Body of pancreas (tissue), 4 donors: ENCODE results near the gene SNRNP40. TPM values are rescaled to one million over a fixed set of nuclear protein-coding genes. Genes with fewer than 3 reads are reported as not detected.
A peak's percentile ranks its signal among the peaks of the same experiment; 100 is the strongest.

Experiments
- ATAC-seq: fragments of 150-250 bp; one replicate; pipeline ENCODE4 v1.9.1; 2016
- DNase-seq, 4 donors: peaks; one replicate each; pipeline ENCODE4 v3.0.0-alpha.2; 2019
- H3K27ac ChIP-seq, 4 donors: fragments of 200-600 bp; sonication (generic); 1 replicate in 3 of 4; 2 replicates in 1 of 4; pipeline versions ENCODE4 v1.5.1 to v1.6.1; 2016 to 2019; ENCODE audit warnings: mild to moderate bottlenecking in 1 of 4, mixed read lengths in 1 of 4, moderate library complexity in 1 of 4
- H3K27me3 ChIP-seq, 2 donors: fragments of 200-600 bp; sonication (generic); one replicate each; pipeline ENCODE4 v1.6.0; 2016; ENCODE audit warnings: mild to moderate bottlenecking in 1 of 2
- H3K36me3 ChIP-seq, 2 donors: fragments of 200-600 bp; sonication (generic); replicated peaks in 1 of 2; 2 replicates each; pipeline ENCODE4 v1.5.1; 2016; ENCODE audit warnings: low read depth in 2 of 2; ENCODE audit not compliant: insufficient read depth in 1 of 2
- H3K4me1 ChIP-seq: fragments of 200-600 bp; sonication (generic); one replicate; pipeline ENCODE4 v1.6.0; 2016
- H3K4me3 ChIP-seq, 2 donors: fragments of 200-600 bp; sonication (generic); 1 replicate in 1 of 2; 2 replicates in 1 of 2; pipeline ENCODE4 v1.5.1; 2016 to 2019
- H3K9me3 ChIP-seq, 3 donors: fragments of 200-600 bp; sonication (generic); 1 replicate in 2 of 3; 2 replicates in 1 of 3; pipeline ENCODE4 v1.5.1; 2016
- POLR2A ChIP-seq, 3 donors: fragments of 450-650 bp; IDR thresholded peaks; one replicate each; pipeline ENCODE4 v1.6.1; 2016; ENCODE audit warnings: antibody characterized with exemption in 3 of 3, mild to moderate bottlenecking in 2 of 3
- WGBS, 2 donors: methylation state at CpG; one replicate each; pipeline ENCODE4 v1.1.5; 2017; 5-methylcytosine and 5-hydroxymethylcytosine counted together
- intact Hi-C: fragments of 100-400 bp; cut with DNase I; formaldehyde crosslinking; loops from one replicate; pipeline ENCODE4 v1.15.1; 2023
- total RNA-seq, 2 donors: library from RNA; depleted of rRNA; stranded (reverse); fragments of >200 nt; gene quantifications; one replicate each; pipeline ENCODE4 v1.1.0, GENCODE V29; 2016
- TF ChIP-seq, protein P1 (sequence below), 7 experiments: fragments of 450-650 bp in 4 of 7; fragments of 200-600 bp in 3 of 7; sonication (generic) in 3 of 7; IDR thresholded peaks; one replicate each; pipeline ENCODE4 v1.5.1; 2016 to 2019; ENCODE audit warnings: antibody characterized with exemption in 7 of 7

SNRNP40 gene
- total RNA-seq, result 10 to 100 TPM; 12.7 to 28.7 TPM

DNA sequence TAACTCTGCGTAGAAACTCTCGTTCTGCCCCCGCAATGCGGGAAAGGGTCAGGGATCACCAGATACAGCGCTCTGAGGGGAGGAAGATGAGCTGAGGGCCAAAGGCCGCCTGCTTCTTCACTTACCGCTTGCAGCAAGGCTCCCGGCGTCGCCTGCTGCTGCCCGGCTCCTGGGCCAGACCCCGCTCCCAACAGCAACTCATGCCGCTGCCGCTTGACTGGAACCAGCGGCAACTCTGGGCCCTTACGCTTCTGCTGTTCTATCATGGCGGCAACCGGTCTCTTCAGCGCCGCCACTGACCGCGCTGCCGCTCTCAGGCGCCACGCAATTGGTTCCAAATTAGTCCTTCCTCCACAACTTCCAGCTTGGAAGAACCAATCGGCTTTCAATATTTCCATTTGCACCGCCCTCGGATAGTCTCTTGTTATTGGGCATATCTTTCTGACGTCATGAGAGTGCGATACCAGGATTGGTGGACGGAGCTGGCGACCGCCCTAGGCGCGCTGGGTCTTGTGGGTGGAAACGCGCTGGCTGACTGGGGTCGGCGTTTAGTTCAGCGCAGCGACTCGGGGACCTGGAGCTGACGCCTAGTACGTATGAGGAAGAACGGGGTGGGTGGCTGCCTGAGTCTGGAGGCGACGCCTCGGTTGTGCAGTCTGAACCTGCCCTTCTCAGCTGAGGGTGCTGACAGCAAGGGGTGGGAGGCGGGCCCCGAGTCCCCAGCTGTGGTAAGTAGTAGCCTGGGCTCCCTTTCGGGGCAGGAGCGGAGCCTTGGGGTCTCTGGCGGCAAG lies at the start of gene SNRNP40, which contains the start of gene ZCCHC17:
SNRNP40 (minus strand) TSS at position 303 of the 791 bp plus-strand sequence; CDS start at position 266, 37 bp downstream.
ZCCHC17 (plus strand) TSS at position 547 of the 791 bp plus-strand sequence. CDS start 13,067 bp downstream, outside the sequence.
- H3K4me1 ChIP-seq, result peaks cover 25% of the 10 kb centered on the region
- TF ChIP-seq, protein P1, sequence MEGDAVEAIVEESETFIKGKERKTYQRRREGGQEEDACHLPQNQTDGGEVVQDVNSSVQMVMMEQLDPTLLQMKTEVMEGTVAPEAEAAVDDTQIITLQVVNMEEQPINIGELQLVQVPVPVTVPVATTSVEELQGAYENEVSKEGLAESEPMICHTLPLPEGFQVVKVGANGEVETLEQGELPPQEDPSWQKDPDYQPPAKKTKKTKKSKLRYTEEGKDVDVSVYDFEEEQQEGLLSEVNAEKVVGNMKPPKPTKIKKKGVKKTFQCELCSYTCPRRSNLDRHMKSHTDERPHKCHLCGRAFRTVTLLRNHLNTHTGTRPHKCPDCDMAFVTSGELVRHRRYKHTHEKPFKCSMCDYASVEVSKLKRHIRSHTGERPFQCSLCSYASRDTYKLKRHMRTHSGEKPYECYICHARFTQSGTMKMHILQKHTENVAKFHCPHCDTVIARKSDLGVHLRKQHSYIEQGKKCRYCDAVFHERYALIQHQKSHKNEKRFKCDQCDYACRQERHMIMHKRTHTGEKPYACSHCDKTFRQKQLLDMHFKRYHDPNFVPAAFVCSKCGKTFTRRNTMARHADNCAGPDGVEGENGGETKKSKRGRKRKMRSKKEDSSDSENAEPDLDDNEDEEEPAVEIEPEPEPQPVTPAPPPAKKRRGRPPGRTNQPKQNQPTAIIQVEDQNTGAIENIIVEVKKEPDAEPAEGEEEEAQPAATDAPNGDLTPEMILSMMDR (IDR thresholded peaks at IDR 0.05), result peak in 5 of 7 experiments; percentile 3 to 26 (median 10)
- TF ChIP-seq POLR2A (IDR thresholded peaks at IDR 0.05), result peak; percentile 66 to 91 (median 89)
- H3K27me3 ChIP-seq, result no peaks in the 10 kb centered on the region
- intact Hi-C loops, result no loop called here
- H3K27ac ChIP-seq, result peak within 1 kb of the TSS; percentile 72 to 87 (median 84)
- 0 to 1% methylated on average over 17 to 53 of the region's 53 CpGs for WGBS, 2 donors
- DNase-seq (peak; percentile 93 to 99 (median 95)), ATAC-seq (peak; percentile 100)
- peaks cover 0 to 5% of the 10 kb centered on the region in 2 donors for H3K36me3 ChIP-seq
- no peaks in the 10 kb centered on the region for H3K9me3 ChIP-seq
- peak within 1 kb of the TSS; percentile 89 for H3K4me3 ChIP-seq

DNA sequence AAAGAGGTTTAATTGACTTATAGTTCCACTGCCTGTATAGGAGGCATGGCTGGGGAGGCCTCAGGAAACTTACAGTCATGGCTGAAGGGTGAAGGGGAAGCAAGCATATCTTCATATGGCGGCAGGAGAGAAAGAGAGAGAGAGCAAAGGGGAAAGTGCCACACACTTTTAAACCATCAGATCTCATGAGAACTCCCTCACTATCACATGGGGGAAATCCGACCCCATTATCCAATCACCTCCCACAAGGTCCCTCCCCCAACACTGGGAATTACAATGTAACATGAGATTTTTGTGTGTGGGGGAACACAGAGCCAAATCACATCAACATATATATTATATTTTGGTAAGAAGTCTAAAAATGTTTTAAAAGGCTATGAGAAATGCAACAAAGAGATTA lies 49.0 kb upstream of the SNRNP40 start:
- H3K36me3 ChIP-seq, result no peaks in the 10 kb centered on the region
- intact Hi-C loops, result no loop called here
- DNase-seq (no peak), ATAC-seq (no peak)
- H3K4me1 ChIP-seq, result no peaks in the 10 kb centered on the region
- H3K4me3 ChIP-seq, result no peak overlapping the region
- no peaks in the 10 kb centered on the region for H3K9me3 ChIP-seq
- 83 to 91% methylated on average over 2 of the region's 2 CpGs for WGBS, 2 donors
- no peak overlapping the region for H3K27ac ChIP-seq
- TF ChIP-seq POLR2A (IDR thresholded peaks at IDR 0.05), result no peak
- TF ChIP-seq, protein P1 (IDR thresholded peaks at IDR 0.05), result no peak
- H3K27me3 ChIP-seq, result no peaks in the 10 kb centered on the region

DNA sequence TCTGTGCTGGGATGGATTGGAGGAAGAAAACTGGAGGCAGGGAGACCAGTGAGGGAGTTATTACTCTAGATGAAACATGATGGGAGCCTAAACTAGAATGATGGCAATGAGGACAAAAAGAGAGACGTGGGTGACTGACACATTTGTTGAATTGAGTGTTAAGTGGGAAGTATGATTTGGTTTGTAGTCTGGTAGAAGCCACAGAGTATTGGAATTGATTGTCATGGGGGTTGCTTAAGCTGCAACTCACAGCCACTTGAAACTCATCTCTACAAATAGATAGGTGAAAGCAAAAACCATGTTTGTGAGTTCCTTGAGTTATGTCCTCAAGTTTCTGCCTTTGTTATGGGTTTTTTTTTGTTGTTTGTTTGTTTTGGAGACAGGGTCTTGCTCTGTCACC lies 47.9 kb upstream of the SNRNP40 start:
- no peak for DNase-seq
- Histone ChIP-seq H3K27ac (no peak overlapping the region), H3K4me3 (no peak overlapping the region), H3K9me3 (no peaks in the 10 kb centered on the region), H3K4me1 (no peaks in the 10 kb centered on the region), H3K27me3 (no peaks in the 10 kb centered on the region), H3K36me3 (no peaks in the 10 kb centered on the region)
- WGBS, 2 donors, result 17 to 46% methylated on average over 1 of the region's 1 CpG
- TF ChIP-seq POLR2A (IDR thresholded peaks at IDR 0.05), result no peak
- TF ChIP-seq, protein P1 (IDR thresholded peaks at IDR 0.05), result no peak
- intact Hi-C loops, result no loop called here
- ATAC-seq, result no peak

DNA sequence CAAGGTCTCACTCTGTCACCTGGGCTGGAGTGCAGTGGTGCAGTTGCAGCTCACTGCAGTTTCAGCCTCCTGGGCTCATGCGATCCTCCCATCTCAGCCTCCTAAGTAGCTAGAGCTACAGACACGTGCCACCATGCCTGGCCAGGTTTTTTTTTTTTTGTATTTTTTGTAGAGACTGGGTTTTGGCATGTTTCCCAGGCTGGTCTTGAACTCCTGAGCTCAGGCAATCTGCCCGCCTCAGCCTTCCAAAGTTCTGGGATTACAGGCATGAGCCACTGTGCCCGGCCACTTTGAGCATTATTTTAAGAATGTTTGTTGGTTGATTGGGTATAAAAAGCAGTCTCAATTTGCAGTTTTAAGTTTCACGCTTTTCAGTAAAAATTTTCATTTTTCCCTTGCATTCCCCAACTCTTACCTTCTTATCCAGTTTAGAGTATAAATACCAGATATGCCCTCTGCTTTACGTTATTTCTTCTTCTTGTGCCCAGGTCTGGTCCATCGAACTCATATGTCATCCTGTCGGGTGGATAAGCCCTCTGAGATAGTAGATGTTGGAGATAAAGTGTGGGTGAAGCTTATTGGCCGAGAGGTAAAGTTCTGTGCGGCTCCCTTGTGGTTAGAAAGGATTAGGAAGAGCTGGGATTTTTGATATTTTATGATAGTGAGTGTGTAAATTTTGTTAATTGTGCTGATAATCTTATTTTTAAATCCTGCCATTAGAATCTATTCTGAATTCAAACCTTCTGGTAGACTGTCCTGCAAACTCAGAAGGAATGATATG lies 40.3 kb upstream of the SNRNP40 start:
- Histone ChIP-seq H3K27me3 (no peaks in the 10 kb centered on the region), H3K27ac (no peak overlapping the region), H3K9me3 (no peaks in the 10 kb centered on the region), H3K4me1 (no peaks in the 10 kb centered on the region), H3K4me3 (no peak overlapping the region), H3K36me3 (no peaks in the 10 kb centered on the region)
- DNase-seq, result no peak
- WGBS, 2 donors, result 77 to 85% methylated on average over 10 of the region's 10 CpGs
- no peak for ATAC-seq
- intact Hi-C loops, result no loop called here
- no peak for TF ChIP-seq POLR2A (IDR thresholded peaks at IDR 0.05)
- TF ChIP-seq, protein P1 (IDR thresholded peaks at IDR 0.05), result no peak
